H9 (cell line): Measurements from ENCODE around the gene GPBAR1. TPM values are rescaled to one million over a fixed set of nuclear protein-coding genes. Genes with fewer than 3 reads are reported as not detected.

Experiments
- DNase-seq: peaks from one replicate; pipeline ENCODE4 v3.0.0-alpha.2; 2017
- H2AFZ ChIP-seq: one replicate; pipeline ENCODE4 v1.6.1; 2013; ENCODE audit warnings: mild to moderate bottlenecking, low read length, control low read depth, moderate library complexity
- H2AK5ac ChIP-seq: 2 replicates; pipeline ENCODE4 v1.6.1; 2013; ENCODE audit warnings: low read length, control low read depth, mixed read lengths; ENCODE audit not compliant: insufficient read length
- H2BK120ac ChIP-seq: one replicate; pipeline ENCODE4 v1.6.1; 2013; ENCODE audit warnings: low read depth, mild to moderate bottlenecking, low read length, control low read depth, inconsistent platforms; ENCODE audit not compliant: poor library complexity, severe bottlenecking
- H2BK12ac ChIP-seq: 2 replicates; pipeline ENCODE4 v1.6.1; 2013; ENCODE audit warnings: low read length, control low read depth, mixed read lengths, low read depth; ENCODE audit not compliant: insufficient read length
- H2BK15ac ChIP-seq: 2 replicates; pipeline ENCODE4 v1.6.1; 2013; ENCODE audit warnings: low read depth, low read length, control low read depth
- H2BK20ac ChIP-seq: one replicate; pipeline ENCODE4 v1.6.1; 2013; ENCODE audit warnings: low read depth, mild to moderate bottlenecking, low read length, control low read depth, inconsistent platforms; ENCODE audit not compliant: poor library complexity, severe bottlenecking
- H2BK5ac ChIP-seq: 2 replicates; pipeline ENCODE4 v1.6.1; 2013; ENCODE audit warnings: low read length, control low read depth, mixed read lengths; ENCODE audit not compliant: insufficient read length
- H3K14ac ChIP-seq: 2 replicates; pipeline ENCODE4 v1.6.1; 2013; ENCODE audit warnings: low read length, control low read depth; ENCODE audit not compliant: insufficient read depth
- H3K18ac ChIP-seq: 2 replicates; pipeline ENCODE4 v1.6.1; 2013; ENCODE audit warnings: low read depth, mild to moderate bottlenecking, mixed read lengths, low read length, control low read depth; ENCODE audit not compliant: insufficient read length
- H3K23ac ChIP-seq: 2 replicates; pipeline ENCODE4 v1.6.1; 2013; ENCODE audit warnings: low read length, control low read depth, mixed read lengths, low read depth; ENCODE audit not compliant: insufficient read length
- H3K23me2 ChIP-seq: 2 replicates; pipeline ENCODE4 v1.6.1; 2013; ENCODE audit warnings: low read depth, mild to moderate bottlenecking, mixed read lengths, low read length, control low read depth; ENCODE audit not compliant: insufficient read length, poor library complexity, severe bottlenecking
- H3K27ac ChIP-seq: 2 replicates; pipeline ENCODE4 v1.5.1; 2013; ENCODE audit warnings: low read length, control low read depth, mixed read lengths, low read depth; ENCODE audit not compliant: insufficient read length
- H3K27me3 ChIP-seq: 2 replicates; pipeline ENCODE4 v1.6.1; 2013; ENCODE audit warnings: low read length, control low read depth, inconsistent platforms; ENCODE audit not compliant: insufficient read depth
- H3K4ac ChIP-seq: 2 replicates; pipeline ENCODE4 v1.6.1; 2013; ENCODE audit warnings: low read depth, mild to moderate bottlenecking, control low read depth, inconsistent platforms, low read length, moderate library complexity
- H3K4me1 ChIP-seq: 2 replicates; pipeline ENCODE4 v1.6.1; 2013; ENCODE audit warnings: low read length, control low read depth, inconsistent platforms; ENCODE audit not compliant: insufficient read depth
- H3K4me2 ChIP-seq: 2 replicates; pipeline ENCODE4 v1.6.1; 2013; ENCODE audit warnings: low read length, control low read depth, mixed read lengths; ENCODE audit not compliant: insufficient read length, insufficient read depth
- H3K56ac ChIP-seq: 2 replicates; pipeline ENCODE4 v1.6.1; 2013; ENCODE audit warnings: low read depth, mild to moderate bottlenecking, mixed read lengths, low read length, control low read depth; ENCODE audit not compliant: insufficient read length
- H3K79me1 ChIP-seq: 2 replicates; pipeline ENCODE4 v1.6.1; 2013; ENCODE audit warnings: low read depth, mild to moderate bottlenecking, moderate library complexity, low read length, control low read depth, inconsistent platforms; ENCODE audit not compliant: insufficient read depth, poor library complexity, severe bottlenecking
- H3K79me2 ChIP-seq: 2 replicates; pipeline ENCODE4 v1.6.1; 2013; ENCODE audit warnings: low read length, control low read depth, inconsistent platforms; ENCODE audit not compliant: insufficient read depth
- H3K9ac ChIP-seq: 2 replicates; pipeline ENCODE4 v1.6.1; 2013; ENCODE audit warnings: low read length, control low read depth, mixed read lengths; ENCODE audit not compliant: insufficient read length; ENCODE audit errors: extremely low read depth
- H3K9me3 ChIP-seq: one replicate; pipeline ENCODE4 v1.6.1; 2013; ENCODE audit warnings: low read depth, low read length, inconsistent platforms; ENCODE audit not compliant: control insufficient read depth
- H3T11ph ChIP-seq: one replicate; pipeline ENCODE4 v1.6.1; 2013; ENCODE audit warnings: mild to moderate bottlenecking, low read length, control low read depth, inconsistent platforms
- H4K20me1 ChIP-seq: one replicate; pipeline ENCODE4 v1.6.1; 2013; ENCODE audit not compliant: control insufficient read depth, insufficient read length, insufficient read depth
- H4K5ac ChIP-seq: 2 replicates; pipeline ENCODE4 v1.6.1; 2013; ENCODE audit warnings: low read depth, mild to moderate bottlenecking, mixed read lengths, low read length, control low read depth; ENCODE audit not compliant: insufficient read length
- H4K8ac ChIP-seq: replicated peaks from 2 replicates; pipeline ENCODE4 v1.6.1; 2013; ENCODE audit warnings: low read length, control low read depth, mixed read lengths, low read depth; ENCODE audit not compliant: insufficient read length
- H4K91ac ChIP-seq: 2 replicates; pipeline ENCODE4 v1.6.1; 2013; ENCODE audit warnings: low read depth, mild to moderate bottlenecking, moderate library complexity, mixed read lengths, low read length, control low read depth; ENCODE audit not compliant: insufficient read length
- H3K27ac Mint-ChIP-seq, 3 experiments: 2 replicates in 2 of 3; 3 replicates in 1 of 3; pipeline ENCODE4 v1.8.0; 2020 to 2021; ENCODE audit warnings: mixed read lengths in 3 of 3, mild to moderate bottlenecking in 1 of 3, moderate library complexity in 1 of 3
- H3K27me3 Mint-ChIP-seq: 2 replicates; pipeline ENCODE4 v1.8.0; 2021; ENCODE audit warnings: low read depth, mild to moderate bottlenecking, moderate library complexity, mixed read lengths
- H3K36me3 Mint-ChIP-seq, 3 experiments: 2 replicates in 2 of 3; 3 replicates in 1 of 3; pipeline ENCODE4 v1.8.0; 2020 to 2021; ENCODE audit warnings: low read depth in 3 of 3, mixed read lengths in 3 of 3; ENCODE audit not compliant: insufficient read depth in 1 of 3
- H3K4me1 Mint-ChIP-seq, 2 experiments: 2 replicates each; pipeline ENCODE4 v1.8.0; 2020; ENCODE audit warnings: mixed read lengths in 2 of 2
- H3K4me3 Mint-ChIP-seq, 2 experiments: 2 replicates in 1 of 2; 3 replicates in 1 of 2; pipeline ENCODE4 v1.8.0; 2020 to 2021; ENCODE audit warnings: mild to moderate bottlenecking in 2 of 2, mixed read lengths in 2 of 2, moderate library complexity in 1 of 2
- H3K9me3 Mint-ChIP-seq, 2 experiments: 2 replicates in 1 of 2; 3 replicates in 1 of 2; pipeline ENCODE4 v1.8.0; 2020; ENCODE audit warnings: mild to moderate bottlenecking in 2 of 2, mixed read lengths in 2 of 2, moderate library complexity in 1 of 2
- CTCF ChIP-seq: fragments of 200-600 bp; sonication (generic); conservative IDR thresholded peaks from 3 replicates; pipeline ENCODE4 v1.8.0; 2021; ENCODE audit warnings: antibody characterized with exemption, mild to moderate bottlenecking
- WGBS: extraction: QIAGEN DNeasy Blood & Tissue Kit; methylation state at CpG from one replicate; pipeline ENCODE4 v1.1.7; 2013; ENCODE audit warnings: missing lambda C conversion rate, low lambda C conversion rate, mixed read lengths; ENCODE audit not compliant: insufficient read length; ENCODE audit errors: extremely low coverage; 5-methylcytosine and 5-hydroxymethylcytosine counted together
- total RNA-seq: library from RNA; stranded (reverse); gene quantifications from 2 replicates; pipeline ENCODE4 v1.2.1, GENCODE V29; 2021

Gene GPBAR1
- total RNA-seq, 1 experiment from 2014 or later, result 0.44 TPM

GRCh38 chr2:218259099-218259961, 1.5 kb upstream of the GPBAR1 start:
- Mint-ChIP-seq H3K36me3 (peaks cover 6 to 29% (median 23%) of the 10 kb centered on the region in 3 experiments), H3K27ac (peak overlapping the region; percentile 19 to 92 (median 52); a peak in 5 of 7 replicates), H3K4me3 (peak overlapping the region in 1 of 2 experiments; percentile 44; a peak in 2 of 5 replicates), H3K27me3 (no peaks in the 10 kb centered on the region), H3K4me1 (peaks cover 23 to 34% of the 10 kb centered on the region in 2 experiments), H3K9me3 (no peaks in the 10 kb centered on the region)
- no CpG with 5 or more reads among the region's 15 CpGs for WGBS
- no peak overlapping the region for H3K4me2 ChIP-seq
- H3K56ac ChIP-seq, result no peak overlapping the region
- H4K5ac ChIP-seq, result no peak overlapping the region
- H3K27me3 ChIP-seq, result no peaks in the 10 kb centered on the region
- TF ChIP-seq CTCF, result no peak
- no peak overlapping the region for H3K9ac ChIP-seq
- no peak overlapping the region for H4K8ac ChIP-seq
- no peak overlapping the region for H3K4ac ChIP-seq
- no peak overlapping the region for H2BK5ac ChIP-seq
- H2AFZ ChIP-seq, result no peak overlapping the region
- H3K4me1 ChIP-seq, result peaks cover 4% of the 10 kb centered on the region; the same call in 1 of the 2 replicates
- no peak overlapping the region for H3K18ac ChIP-seq
- H3K79me2 ChIP-seq, result no peaks in the 10 kb centered on the region
- DNase-seq, result no peak
- H2BK15ac ChIP-seq, result no peak overlapping the region
- no peak overlapping the region for H3T11ph ChIP-seq
- no peak overlapping the region for H2BK12ac ChIP-seq
- H2BK120ac ChIP-seq, result no peak overlapping the region
- H3K23ac ChIP-seq, result no peak overlapping the region
- no peaks in the 10 kb centered on the region for H3K9me3 ChIP-seq
- no peak overlapping the region for H3K27ac ChIP-seq
- no peak overlapping the region for H4K91ac ChIP-seq
- H3K14ac ChIP-seq, result no peak overlapping the region
- H2AK5ac ChIP-seq, result no peak overlapping the region
- no peaks in the 10 kb centered on the region for H4K20me1 ChIP-seq
- H3K79me1 ChIP-seq, result no peaks in the 10 kb centered on the region
- H3K23me2 ChIP-seq, result no peaks in the 10 kb centered on the region
- H2BK20ac ChIP-seq, result no peak overlapping the region
